Activated gamma-delta T cell (primary cell): ENCODE data around the gene BHLHE41.

Experiments
- DNase-seq: peaks from one replicate; lab custom pipeline; 2025; lab: John Stamatoyannopoulos, UW
- total RNA-seq, 2 donors: gene quantifications; one replicate each; lab custom pipeline; 2026; lab: John Stamatoyannopoulos, UW

The BHLHE41 gene
- 0 to 0.26 reads per million in 2 donors for total RNA-seq

DNA sequence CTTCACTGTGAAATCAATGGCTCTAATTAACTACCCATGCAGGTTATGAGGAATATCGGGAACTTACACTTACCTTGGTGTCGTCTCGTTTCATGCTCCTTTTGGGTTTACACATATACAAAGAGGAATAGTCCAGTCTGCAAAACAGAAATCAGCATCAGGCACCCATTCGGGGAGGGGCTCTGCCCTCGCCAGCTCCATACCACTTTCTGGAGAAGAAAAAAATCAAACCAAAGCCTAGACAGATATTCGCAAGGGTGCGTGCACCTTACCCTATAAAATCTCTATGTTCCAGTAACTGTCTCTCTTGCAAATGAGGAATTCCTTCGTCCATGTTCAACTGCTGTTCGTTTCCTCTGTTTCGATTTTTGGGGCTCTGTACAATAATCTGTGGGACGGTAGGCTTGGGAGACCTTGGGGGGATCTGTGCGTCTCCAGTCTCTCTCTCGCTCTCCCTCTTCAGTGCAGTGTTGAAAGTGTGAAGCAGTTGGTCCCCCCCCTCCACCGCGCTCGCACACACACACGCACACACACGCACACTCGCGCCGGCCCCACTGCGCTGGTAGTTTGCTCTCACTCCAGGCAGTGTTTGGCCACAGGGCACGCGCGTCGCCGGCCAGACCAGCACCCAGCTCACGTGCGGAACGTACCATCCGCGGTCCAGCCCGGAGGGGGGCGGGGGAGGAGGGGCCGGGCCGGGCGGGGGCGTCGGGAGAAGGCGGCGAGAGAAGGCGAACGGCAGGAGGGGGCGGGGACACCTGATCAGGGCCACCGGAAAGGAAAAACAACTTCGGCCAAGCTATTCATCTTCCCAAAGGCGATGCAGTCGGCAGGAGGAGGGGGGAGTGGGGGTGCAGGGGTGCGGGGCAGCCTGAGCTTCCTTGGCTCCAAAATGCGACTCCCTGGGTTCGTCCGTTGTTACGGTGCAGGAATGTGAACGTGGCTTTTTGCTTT is at the start of gene BHLHE41:
TSS of gene BHLHE41 (minus strand) at position 592 of the 954 bp plus-strand sequence. CDS start at position 334, 258 bp downstream.
- no peak for DNase-seq

DNA sequence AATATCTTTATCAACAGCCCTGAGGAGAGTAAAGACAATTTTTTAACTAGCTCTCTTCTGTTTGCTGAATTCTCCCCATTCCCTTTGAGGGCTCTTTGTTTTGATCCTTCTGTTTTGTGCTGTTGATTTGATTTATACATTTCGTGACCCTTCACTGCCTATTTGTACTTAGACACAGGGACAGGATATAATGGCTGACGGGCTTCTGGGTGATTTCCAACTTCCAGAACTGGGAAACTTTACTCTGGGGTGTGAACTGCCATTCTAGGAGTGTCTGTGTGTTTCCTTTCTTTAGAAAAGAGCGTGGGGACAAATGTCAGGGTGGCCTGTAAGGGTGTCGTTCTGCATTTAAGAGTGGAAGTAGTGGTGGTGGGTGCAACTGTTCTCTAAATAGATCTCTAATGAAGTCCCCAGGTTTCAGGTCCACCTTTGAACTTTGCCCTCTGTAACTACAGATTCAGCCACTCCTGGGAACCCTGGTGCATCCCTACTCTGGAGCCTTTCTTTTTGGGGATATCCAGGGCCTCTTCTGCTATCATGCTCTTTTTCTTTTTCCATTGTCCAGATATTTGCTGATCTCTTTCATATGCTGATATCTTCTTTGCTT is 48.2 kb upstream of the BHLHE41 start:
- DNase-seq = no peak

DNA sequence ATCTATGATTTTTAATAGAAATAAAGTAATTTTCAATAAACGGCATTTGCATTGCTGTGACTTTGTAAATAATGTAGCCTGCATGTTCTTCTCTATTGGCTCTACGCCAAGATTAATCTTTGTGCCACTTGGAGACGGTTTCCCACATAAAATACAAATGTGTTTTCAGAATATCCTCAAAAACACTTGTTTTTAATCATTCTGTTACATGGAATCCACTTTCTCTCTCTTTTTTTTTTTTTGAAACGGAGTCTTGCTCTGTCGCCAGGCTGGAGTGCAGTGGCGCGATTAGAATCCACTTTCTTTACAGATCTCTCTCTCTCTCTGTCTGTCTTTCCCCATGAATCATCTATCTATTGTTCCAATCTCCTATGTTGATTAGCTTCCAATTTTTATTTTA is 47.7 kb upstream of the BHLHE41 start:
- DNase-seq = no peak

DNA sequence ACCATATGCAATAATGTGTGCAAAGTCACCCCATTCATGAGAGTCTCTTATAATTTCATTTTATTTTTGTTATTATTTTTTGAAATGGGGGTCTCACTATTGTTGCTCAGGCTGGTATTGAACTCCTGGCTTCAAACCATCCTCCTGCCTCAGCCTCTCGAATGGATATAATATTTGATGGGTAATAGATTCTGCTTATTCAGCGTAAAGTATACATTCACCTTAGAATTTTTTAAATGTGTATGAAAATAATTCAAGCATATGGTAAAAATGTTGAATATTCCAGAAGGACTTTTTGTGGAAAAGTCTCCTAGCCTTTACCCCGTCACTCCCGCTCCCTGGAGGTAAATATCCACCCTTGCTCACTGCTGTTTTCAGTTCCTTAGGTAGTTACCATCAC is 47.2 kb upstream of the BHLHE41 start:
- DNase-seq = no peak

DNA sequence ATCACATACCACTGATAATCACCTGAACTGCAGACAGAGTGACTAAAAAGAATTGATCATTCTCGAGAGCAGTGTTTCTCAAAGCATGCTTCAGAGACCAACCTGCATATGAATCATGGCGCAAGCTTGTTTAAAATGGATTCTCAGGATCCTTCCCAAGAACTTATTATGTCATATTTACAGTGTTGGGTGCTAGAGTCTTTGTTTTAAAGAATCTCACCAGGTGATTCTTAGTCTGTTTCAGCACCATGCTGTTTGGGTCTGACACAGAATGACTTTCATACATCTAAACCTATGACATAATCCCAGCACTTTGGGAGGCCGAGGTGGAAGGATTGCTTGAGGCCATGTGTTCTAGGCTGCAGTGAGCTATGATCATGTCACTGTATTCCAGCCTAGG is 39.3 kb upstream of the BHLHE41 start:
- DNase-seq = no peak

DNA sequence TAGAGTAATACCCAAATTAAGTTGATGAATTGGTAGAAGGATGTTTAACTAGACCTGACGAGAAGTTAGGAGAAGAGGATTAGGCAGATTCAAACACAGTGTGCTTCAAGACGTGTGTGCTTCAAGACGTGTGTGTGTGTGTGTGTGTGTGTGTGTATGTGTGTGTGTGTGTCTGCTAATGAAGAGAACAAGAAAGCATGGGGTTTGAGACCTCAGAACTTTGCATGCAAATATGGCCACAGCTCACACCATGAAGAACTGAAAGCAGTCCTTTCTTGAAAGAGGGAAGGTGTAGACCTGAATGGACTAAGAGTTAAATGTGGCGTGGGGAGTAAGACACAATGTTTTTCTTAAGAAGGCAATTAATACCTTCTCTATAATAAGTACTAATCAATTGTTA is 38.1 kb upstream of the BHLHE41 start:
- no peak for DNase-seq

DNA sequence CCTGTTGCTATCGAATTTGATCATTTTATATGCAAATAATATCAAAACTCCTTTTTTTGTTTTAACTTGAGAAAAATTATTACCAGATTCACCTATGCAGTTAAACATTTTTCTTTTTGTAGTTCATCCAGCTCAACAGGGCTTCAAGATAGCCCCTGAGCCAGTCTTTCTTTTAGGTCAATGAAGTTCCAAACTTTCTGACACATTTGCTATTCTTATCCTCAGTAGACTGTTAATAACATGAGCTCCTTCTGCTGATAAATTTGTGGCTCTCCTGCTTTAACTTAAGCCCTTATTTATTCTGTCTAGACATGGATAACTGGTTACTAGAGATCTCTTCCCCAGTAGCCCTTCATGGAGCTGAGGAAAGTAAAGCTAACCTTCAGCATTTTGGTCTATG is 37.3 kb upstream of the BHLHE41 start:
- no peak for DNase-seq

DNA sequence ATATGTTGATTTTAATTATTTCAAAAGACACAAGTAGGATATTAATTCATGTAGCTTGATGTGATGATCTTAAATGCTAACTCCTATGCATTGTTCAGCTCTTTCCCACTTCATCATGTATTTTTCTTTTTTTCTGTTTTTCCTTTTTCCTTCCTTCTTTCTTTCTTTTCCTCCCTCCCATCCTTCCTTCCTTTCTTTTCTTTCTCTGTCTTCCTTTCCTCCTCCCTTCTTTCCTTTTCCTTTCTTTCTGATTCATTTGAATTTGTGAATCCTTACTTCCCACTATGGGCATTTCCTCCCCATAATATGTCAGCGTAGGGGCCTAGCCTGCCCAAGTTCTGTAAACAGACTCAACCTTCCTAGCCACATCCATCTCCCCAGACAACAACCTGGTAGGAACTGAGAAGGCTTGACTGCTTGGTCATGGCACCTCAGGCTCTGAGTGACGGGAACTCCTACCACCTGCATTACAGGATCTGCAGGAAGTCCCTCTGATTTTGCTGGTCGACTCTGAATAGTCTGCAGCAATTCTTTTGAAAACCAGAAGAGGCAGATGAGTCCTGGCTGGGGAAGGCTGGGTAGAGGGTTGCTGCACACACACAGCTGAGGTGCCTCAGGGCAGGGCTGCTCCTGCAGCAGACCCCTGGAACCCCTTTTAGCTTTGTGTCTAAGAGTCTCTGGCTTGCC is 33.4 kb upstream of the BHLHE41 start:
- DNase-seq = no peak

DNA sequence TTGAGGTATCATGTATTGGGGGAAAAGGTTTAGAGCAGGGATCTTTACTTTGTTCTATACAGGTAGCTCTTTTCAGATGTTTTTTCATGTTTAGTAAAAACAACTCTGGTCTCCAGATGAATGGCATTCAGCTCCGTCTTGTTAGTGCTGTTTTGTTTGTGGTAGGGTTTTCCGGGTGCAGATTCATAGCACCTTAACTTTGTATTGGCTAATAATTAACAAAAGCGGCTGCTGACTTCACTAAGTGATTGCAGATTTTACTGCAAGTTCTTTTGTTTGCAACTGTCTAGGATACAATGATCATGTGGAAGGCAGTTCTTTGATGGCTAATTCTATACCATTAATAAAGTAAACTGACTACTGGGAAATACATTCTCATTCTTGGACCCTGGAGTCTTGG is 32.2 kb upstream of the BHLHE41 start:
- DNase-seq = no peak

DNA sequence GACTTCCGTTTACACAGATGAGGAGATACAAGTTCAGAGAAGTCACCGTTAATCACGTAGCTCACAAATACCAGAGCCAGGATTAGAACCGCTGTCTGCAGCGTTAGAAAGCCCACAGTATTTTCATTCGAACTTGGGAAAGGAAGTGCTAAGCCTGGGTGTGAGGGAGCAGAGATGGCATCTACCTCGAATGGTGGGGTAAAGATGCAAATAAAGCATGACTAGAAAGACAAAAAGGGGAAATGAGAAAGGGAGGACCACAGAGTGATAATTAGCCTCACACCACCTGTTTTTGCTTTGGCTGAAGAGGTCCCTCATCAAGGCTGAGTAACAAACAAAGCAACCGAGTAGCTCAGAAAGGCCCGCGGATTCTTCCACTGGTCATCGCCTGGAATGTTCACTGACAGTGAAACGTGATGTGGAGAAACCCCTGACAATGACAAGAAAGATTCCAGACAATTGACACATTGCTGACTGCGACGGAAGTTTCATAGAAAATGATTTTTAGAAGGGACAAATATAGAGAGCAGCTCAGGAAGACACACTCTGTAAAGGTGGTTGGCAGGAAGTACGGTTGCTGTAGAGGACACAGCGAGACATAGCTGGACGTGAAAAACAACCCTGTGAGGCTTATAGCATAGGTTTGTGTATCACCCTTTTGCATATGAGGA is 31.5 kb upstream of the BHLHE41 start:
- no peak for DNase-seq

DNA sequence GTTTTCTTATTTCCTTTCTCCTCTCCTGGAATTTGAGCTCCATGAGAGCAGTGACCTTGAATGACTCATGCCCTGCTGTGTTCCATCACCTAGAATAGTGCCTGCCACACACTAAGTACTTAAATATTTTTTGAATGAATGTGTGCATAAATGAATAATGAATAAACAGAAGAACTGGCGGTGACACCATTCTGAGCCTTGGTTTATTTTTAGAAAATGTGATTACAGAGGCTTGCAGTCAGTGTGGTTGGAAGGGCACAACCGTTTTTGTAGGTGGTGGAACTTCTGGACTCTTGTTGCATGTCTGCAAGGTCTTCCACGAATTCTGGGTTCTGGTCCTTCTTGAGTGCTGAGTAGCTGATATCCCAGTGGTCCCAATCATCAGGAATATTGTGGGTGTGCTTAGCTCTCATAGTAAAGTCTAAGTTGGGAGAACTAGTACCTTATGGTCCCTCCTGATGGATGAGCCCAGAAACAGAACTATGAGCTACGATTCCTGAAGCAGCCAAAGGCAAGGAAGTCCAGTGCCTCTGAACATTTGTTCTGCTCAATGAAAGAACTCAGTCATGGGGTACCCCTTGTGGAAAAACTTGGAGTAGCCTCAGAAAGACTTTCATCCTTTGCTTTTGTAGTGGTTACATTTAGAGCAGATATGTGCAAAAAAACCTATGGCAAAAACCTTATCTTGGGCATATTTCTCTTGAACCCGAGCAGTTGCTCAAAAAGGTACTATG is 28.8 kb upstream of the BHLHE41 start:
- no peak for DNase-seq

DNA sequence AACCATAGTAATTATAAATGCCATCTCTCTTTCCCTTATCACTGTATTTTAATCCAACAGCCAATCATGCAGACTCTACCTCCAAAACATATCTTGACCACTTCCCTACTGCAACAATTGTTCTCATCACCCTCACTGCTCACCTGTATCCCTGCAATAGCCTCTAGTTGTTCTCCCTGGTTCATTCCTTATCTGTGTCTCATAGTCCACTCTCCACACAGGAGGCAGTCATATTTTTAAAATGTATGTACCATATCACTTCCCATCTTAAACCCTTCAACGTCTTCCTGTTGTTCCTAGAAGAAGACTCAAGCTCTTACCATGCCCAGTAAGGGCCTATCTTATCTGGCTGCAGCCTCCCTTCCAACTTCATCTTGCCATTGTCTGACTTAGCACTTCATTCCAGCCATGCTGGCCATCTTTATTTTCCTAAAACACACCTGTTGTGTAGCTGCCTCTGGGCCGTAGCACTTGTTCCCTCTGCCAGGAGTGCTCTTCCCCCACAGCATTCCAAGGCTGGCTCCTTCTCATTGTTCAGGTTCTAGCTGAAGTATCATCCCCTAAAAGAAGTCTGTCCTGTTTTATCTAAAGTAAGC is 27.8 kb upstream of the BHLHE41 start:
- DNase-seq = no peak

DNA sequence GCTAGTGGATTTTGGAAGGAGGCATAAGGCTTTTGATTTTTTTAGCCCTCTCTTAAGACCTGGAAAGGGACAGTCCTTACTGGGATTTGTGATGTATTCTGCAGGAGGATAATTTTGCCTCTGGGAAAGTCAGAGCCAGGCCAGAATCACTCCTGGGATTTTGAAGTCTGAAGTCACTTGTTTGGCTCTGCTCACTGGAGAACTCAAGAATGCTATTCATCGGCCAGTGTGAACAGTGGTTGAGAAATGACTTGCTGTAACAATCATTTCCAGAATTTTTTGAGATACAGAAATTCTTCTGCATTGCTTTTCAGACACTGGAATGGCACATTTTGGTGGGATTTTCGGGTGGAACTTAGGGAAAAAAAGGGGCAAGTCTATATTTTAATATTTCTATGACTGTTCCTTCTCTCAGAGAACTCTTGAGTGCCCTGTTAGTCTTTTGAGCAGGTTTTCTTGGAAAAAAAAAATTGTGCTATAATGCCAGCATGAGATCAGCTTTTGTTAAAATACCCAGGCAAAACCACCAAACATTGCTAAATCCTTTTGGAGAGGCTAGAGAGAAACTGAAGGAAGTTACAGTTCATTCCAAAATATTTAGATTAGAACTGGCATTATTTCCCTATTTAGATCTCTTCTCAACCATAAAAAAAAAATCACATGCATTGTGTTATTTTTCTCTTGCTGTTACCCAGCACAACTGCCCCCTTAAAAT is 26.1 kb upstream of the BHLHE41 start:
- DNase-seq = no peak

DNA sequence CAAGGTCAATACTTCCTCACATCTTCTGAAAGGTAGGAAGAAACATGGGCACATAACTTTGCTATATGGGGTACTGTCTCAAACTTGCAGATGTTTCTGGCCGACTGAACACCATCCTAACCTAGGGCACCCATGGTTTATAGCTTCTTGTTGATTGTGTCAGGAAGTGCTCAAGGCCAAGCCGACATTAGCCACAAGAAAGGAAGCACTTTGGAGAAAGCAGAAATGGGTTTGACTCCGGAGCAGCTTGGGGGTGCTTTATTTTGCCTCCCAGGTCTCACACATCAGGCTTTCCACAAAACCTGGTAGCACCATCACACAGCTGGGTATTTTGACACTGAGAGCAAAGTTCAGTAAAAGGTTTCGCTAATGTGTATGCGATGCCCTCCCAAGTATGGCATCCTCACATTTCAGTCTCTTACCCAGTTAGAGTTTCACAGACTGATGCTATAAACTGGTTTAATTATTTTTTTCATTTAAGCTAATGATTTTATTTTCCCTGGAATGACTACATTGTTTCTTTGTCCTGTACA is 25.2 kb upstream of the BHLHE41 start:
- no peak for DNase-seq

DNA sequence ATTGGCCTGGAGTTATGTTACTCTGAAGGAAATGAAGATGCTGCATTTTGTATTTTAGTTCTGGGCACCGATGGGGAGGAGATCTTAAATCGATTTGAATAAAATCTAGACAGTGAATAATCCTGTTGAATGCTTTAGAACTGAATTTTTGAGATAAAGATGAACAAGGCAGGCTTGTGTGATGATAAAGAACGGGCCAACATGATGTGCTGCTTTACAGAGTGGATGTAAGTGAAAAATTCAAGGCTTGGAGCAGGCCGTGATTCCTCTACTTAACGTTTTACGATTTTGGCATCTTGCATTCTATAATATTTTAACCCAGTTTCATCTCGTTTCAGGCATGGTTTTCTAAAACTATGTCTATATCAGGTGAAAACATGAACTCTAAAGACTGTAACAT is 23.5 kb upstream of the BHLHE41 start:
- DNase-seq = no peak

DNA sequence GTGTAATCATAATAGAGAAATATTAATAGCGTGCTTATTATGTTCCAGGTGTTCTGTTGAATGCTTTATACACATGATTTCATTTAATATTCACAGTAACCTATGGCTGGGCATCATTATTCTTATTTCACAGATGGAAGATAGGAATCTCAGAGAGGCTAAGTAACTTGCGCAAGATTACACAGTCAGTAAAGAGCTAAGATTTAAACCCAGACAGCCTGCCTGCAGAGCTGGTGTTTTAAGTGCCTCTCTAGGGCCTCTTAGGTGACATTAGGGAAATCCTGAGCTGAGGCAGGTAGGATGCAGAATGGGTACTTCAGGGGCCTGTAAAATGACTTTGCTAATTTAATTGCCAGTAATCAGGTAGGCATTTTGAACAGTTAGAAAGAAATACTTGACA is 18.5 kb upstream of the BHLHE41 start:
- no peak for DNase-seq

DNA sequence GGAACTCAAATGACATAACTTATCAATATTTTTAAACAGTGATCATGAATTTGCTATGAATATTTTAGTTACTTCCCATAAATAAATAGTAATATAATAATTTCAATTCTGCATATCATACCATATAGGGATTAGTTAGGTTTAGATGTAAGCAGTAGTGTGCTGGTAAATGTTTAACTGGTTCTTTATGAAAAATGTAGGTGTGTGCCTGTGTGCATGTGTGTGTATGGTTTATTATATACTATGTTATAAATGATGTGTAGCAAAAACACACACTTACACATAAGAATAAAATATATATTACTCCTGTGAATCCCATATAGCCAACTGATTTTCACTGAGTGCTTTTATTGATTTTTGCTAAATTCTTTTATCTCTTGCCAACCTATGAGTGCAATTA is 14.0 kb upstream of the BHLHE41 start:
- DNase-seq = no peak

DNA sequence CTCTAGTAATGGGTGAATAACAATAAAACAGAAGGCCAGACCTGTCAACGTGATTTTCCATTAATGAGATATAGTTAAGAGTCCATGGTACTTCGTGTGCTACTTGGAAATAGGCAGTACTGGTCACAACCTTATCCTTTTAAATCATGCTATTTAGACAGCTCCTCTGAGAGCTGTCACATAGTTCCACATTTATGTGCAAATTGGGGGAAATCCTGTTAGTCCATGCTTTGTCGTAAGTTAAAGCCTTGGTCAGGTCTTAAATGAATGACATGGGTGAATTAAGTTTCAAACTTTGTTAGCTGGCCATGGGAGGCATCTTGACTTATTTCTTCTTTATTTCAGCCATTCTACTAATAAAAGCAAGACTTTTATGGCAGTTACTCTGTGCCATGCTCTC is 11.9 kb upstream of the BHLHE41 start:
- DNase-seq = no peak

DNA sequence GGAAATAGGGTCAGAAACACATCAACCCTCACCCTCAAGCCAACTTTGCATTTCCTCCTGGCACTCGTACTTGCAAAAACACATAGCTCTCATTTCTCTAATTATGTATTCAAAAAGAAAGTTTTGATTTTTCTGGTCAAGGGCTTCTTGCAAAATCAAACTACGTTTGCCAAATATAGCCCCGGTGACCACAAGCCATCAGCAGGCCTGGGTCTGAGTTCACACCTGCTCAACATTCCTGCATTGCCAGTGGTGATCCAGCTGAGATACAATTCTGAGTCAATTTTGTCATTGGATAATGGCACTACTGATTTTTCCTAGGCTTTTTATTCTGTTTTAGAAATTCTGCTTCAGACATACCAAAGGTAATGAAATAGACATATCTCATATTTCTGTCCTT is 10.7 kb upstream of the BHLHE41 start:
- no peak for DNase-seq

DNA sequence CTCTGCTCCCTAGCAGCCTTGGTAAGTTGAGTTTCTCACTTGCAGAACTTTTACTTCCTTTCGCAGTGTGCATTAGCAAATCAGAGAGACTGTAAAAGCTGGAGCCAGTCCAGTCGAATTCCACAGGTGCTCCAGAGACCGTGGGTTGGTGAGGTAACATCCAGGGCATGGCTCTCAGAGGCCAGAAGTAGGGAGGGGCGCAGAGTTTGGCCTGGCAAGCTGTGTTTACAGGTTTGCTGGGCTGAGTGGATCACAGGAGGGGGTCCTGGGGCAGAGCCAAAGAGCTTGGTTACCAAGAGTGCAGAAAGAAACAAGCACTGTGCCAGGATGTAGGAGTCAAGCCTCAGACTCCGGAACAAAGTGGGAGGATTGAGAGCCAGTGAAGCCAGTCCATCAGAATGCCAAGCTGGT is 10.2 kb upstream of the BHLHE41 start:
- DNase-seq = no peak
